IMR-90 (cell line): Measurements from ENCODE around the gene SLC22A16. TPM values are rescaled to one million over a fixed set of nuclear protein-coding genes. Genes with fewer than 3 reads are reported as not detected.

Experiments used
- ATAC-seq: fragments of 200-7000 bp; cut with Tn5 transposase; 2 replicates; pipeline ENCODE4 v1.9.1; 2020; ENCODE audit warnings: low read depth, mild to moderate bottlenecking, moderate library complexity
- BruUV-seq: library from RNA; stranded (reverse); fragments of 400-500 nt; replicated peaks from 2 replicates; lab custom pipeline; 2021; lab: Mats Ljungman, UMichigan
- CTCF ChIA-PET: fragments of 300-600 bp; formaldehyde crosslinking; extraction: SDS; loops from one replicate; lab custom pipeline; 2021; ENCODE audit warnings: antibody characterized with exemption; lab: Yijun Ruan, JAX
- POLR2A ChIA-PET: fragments of 300-600 bp; sonication (Branson Sonifier 250); formaldehyde crosslinking; loops from one replicate; lab custom pipeline; 2022; ENCODE audit warnings: antibody characterized with exemption; ENCODE audit not compliant: unreplicated experiment; lab: Charles Lee
- DNase-seq: peaks from one replicate; pipeline ENCODE4 v3.0.0; 2013
- H2AFZ ChIP-seq: replicated peaks from 2 replicates; pipeline ENCODE3; 2013; ENCODE audit warnings: low read length, mild to moderate bottlenecking; ENCODE audit not compliant: poor library complexity
- H2AK5ac ChIP-seq: 2 replicates; pipeline ENCODE4 v1.6.1; 2013; ENCODE audit warnings: low read depth, low read length, inconsistent platforms
- H2AK9ac ChIP-seq: replicated peaks from 2 replicates; pipeline ENCODE3; 2013; ENCODE audit warnings: mild to moderate bottlenecking, low read depth, low read length, moderate library complexity; ENCODE audit not compliant: poor library complexity
- H2BK120ac ChIP-seq: 2 replicates; pipeline ENCODE4 v1.6.1; 2013; ENCODE audit warnings: low read depth, low read length, inconsistent platforms
- H2BK15ac ChIP-seq: 3 replicates; pipeline ENCODE4 v1.6.1; 2013; ENCODE audit warnings: low read depth, low read length, inconsistent platforms
- H2BK20ac ChIP-seq: 2 replicates; pipeline ENCODE4 v1.6.1; 2013; ENCODE audit warnings: low read depth, mild to moderate bottlenecking, inconsistent platforms, low read length, moderate library complexity
- H2BK5ac ChIP-seq: 2 replicates; pipeline ENCODE4 v1.6.1; 2013; ENCODE audit warnings: mild to moderate bottlenecking, low read depth, low read length, inconsistent platforms; ENCODE audit not compliant: poor library complexity, severe bottlenecking
- H3K14ac ChIP-seq: replicated peaks from 2 replicates; pipeline ENCODE4 v1.6.1; 2013; ENCODE audit warnings: low read depth, low read length, inconsistent platforms
- H3K18ac ChIP-seq: 2 replicates; pipeline ENCODE4 v1.6.1; 2013; ENCODE audit warnings: low read depth, low read length, control low read depth
- H3K23ac ChIP-seq: 2 replicates; pipeline ENCODE4 v1.6.1; 2013; ENCODE audit warnings: low read depth, low read length, inconsistent platforms
- H3K27ac ChIP-seq: 2 replicates; pipeline ENCODE4 v1.5.1; 2013; ENCODE audit warnings: mild to moderate bottlenecking, control low read depth, low read length; ENCODE audit not compliant: insufficient read depth
- H3K27me3 ChIP-seq: 2 replicates; pipeline ENCODE4 v1.6.1; 2013; ENCODE audit warnings: low read length; ENCODE audit not compliant: control insufficient read depth, insufficient read depth
- H3K36me3 ChIP-seq: 2 replicates; pipeline ENCODE4 v1.6.1; 2013; ENCODE audit warnings: low read length, mixed read lengths; ENCODE audit not compliant: control insufficient read depth, insufficient read depth
- H3K4ac ChIP-seq: 2 replicates; pipeline ENCODE4 v1.6.1; 2013; ENCODE audit warnings: low read depth, low read length, inconsistent platforms
- H3K4me1 ChIP-seq: 2 replicates; pipeline ENCODE4 v1.6.1; 2013; ENCODE audit warnings: low read length, mixed read lengths; ENCODE audit not compliant: control insufficient read depth, insufficient read depth
- H3K4me2 ChIP-seq: 2 replicates; pipeline ENCODE4 v1.6.1; 2013; ENCODE audit warnings: low read depth, mild to moderate bottlenecking, control low read depth, low read length, moderate library complexity
- H3K4me3 ChIP-seq: 2 replicates; pipeline ENCODE4 v1.5.1; 2013; ENCODE audit warnings: low read depth, mild to moderate bottlenecking, control low read depth, low read length, moderate library complexity; ENCODE audit not compliant: insufficient read depth
- H3K56ac ChIP-seq: 2 replicates; pipeline ENCODE4 v1.6.1; 2013; ENCODE audit warnings: low read length, inconsistent platforms; ENCODE audit not compliant: insufficient read depth; ENCODE audit errors: extremely low read depth
- H3K79me1 ChIP-seq, 2 experiments: 2 replicates each; pipeline ENCODE4 v1.6.1; 2013; ENCODE audit warnings: low read length in 2 of 2, inconsistent platforms in 1 of 2, low read depth in 1 of 2
- H3K9ac ChIP-seq: 2 replicates; pipeline ENCODE4 v1.6.1; 2013; ENCODE audit warnings: low read depth, low read length, control low read depth
- H3K9me1 ChIP-seq: 2 replicates; pipeline ENCODE4 v1.6.1; 2013; ENCODE audit warnings: low read length, inconsistent platforms; ENCODE audit not compliant: insufficient read depth
- H3K9me3 ChIP-seq: 2 replicates; pipeline ENCODE4 v1.6.1; 2013; ENCODE audit warnings: low read length; ENCODE audit not compliant: control insufficient read depth, insufficient read depth
- H4K20me1 ChIP-seq: 2 replicates; pipeline ENCODE4 v1.6.1; 2013; ENCODE audit warnings: low read length, inconsistent platforms; ENCODE audit not compliant: insufficient read depth
- H4K5ac ChIP-seq: 2 replicates; pipeline ENCODE4 v1.6.1; 2013; ENCODE audit warnings: mild to moderate bottlenecking, low read depth, low read length, control low read depth
- H4K8ac ChIP-seq, 2 experiments: 2 replicates each; pipeline ENCODE4 v1.6.1; 2013; ENCODE audit warnings: low read depth in 2 of 2, low read length in 2 of 2, control low read depth in 1 of 2, inconsistent platforms in 1 of 2
- H4K91ac ChIP-seq: 2 replicates; pipeline ENCODE4 v1.6.1; 2013; ENCODE audit warnings: low read depth, low read length, inconsistent platforms; ENCODE audit not compliant: insufficient read depth
- CEBPB ChIP-seq: IDR thresholded peaks from 2 replicates; pipeline ENCODE4 v1.6.1; 2012; ENCODE audit warnings: low read depth, low read length, improper control_type of control experiment
- FOS ChIP-seq: fragments of 150-350 bp; IDR thresholded peaks from 2 replicates; pipeline ENCODE4 v1.6.1; 2016; ENCODE audit warnings: low read depth, low read length
- MAZ ChIP-seq: IDR thresholded peaks from 2 replicates; pipeline ENCODE4 v1.6.1; 2012; ENCODE audit warnings: low read depth, mild to moderate bottlenecking, low read length, improper control_type of control experiment, moderate library complexity, borderline replicate concordance
- RAD21 ChIP-seq: IDR thresholded peaks from 2 replicates; pipeline ENCODE4 v1.6.1; 2012; ENCODE audit warnings: low read length, improper control_type of control experiment
- RCOR1 ChIP-seq: IDR thresholded peaks from 2 replicates; pipeline ENCODE4 v1.6.1; 2012; ENCODE audit warnings: mild to moderate bottlenecking, low read length, improper control_type of control experiment; ENCODE audit not compliant: insufficient replicate concordance
- dilution Hi-C: fragments of 300-500 bp; cut with HindIII; formaldehyde crosslinking; loops from one replicate; pipeline ENCODE4 v1.14.3; 2018; ENCODE audit warnings: low sequenced_read_pairs; ENCODE audit not compliant: unreplicated experiment
- in situ Hi-C: fragments of 300-500 bp; cut with MboI; formaldehyde crosslinking; loops from 3 replicates; pipeline ENCODE4 v1.14.3; 2019; ENCODE audit warnings: low sequenced_read_pairs, inconsistent platforms, mixed read lengths
- intact Hi-C: fragments of 100-400 bp; cut with micrococcal nuclease; formaldehyde crosslinking; loops from 2 replicates; pipeline ENCODE4 v1.10.0; 2022
- polyA plus RNA-seq, 3 experiments: library from polyadenylated mRNA; depleted of rRNA; stranded (reverse); fragments of >200 nt; gene quantifications; 2 replicates each; pipeline ENCODE4 v1.2.3, GENCODE V29; 2012; ENCODE audit warnings: low replicate concordance in 1 of 3
- total RNA-seq: library from RNA; depleted of rRNA; stranded (reverse); fragments of >200 nt; gene quantifications from 2 replicates; pipeline ENCODE4 v1.2.3, GENCODE V29; 2012
- TF ChIP-seq, protein P1 (sequence below): fragments of 150-350 bp; IDR thresholded peaks from 2 replicates; pipeline ENCODE4 v1.6.1; 2017; ENCODE audit warnings: mild to moderate bottlenecking, antibody characterized with exemption, low read length, low read depth
- TF ChIP-seq, protein P2 (sequence below): fragments of 150-350 bp; IDR thresholded peaks from 2 replicates; pipeline ENCODE4 v1.6.1; 2016; ENCODE audit warnings: low read depth, mild to moderate bottlenecking, low read length, moderate library complexity, borderline replicate concordance

The SLC22A16 gene
- total and polyA plus RNA-seq, 2 of the 4 experiments (the other 2 are of a cell fraction), result not detected

DNA sequence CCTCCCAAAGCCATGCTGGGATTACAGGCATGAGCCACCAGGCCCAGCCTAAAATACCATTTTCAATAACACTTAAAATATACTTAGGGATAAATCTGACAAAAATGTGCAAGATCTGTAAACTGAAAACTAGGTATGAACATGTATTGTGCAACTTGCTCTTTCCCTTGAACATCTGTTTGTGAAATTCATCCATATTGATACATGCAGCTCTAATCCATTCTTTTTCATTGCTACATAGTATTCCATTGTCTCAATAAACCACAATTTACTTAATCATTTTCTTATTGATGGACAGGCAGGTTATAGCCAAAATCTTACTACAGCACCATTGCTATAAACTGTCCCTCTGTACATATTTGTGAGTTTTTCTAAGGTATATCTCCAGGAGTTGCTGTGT lies 4.7 kb upstream of the SLC22A16 start:
- TF ChIP-seq MAZ, result no peak
- TF ChIP-seq, protein P1, sequence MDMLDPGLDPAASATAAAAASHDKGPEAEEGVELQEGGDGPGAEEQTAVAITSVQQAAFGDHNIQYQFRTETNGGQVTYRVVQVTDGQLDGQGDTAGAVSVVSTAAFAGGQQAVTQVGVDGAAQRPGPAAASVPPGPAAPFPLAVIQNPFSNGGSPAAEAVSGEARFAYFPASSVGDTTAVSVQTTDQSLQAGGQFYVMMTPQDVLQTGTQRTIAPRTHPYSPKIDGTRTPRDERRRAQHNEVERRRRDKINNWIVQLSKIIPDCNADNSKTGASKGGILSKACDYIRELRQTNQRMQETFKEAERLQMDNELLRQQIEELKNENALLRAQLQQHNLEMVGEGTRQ, result no peak
- peak; percentile 68 for TF ChIP-seq CEBPB
- TF ChIP-seq, protein P2, sequence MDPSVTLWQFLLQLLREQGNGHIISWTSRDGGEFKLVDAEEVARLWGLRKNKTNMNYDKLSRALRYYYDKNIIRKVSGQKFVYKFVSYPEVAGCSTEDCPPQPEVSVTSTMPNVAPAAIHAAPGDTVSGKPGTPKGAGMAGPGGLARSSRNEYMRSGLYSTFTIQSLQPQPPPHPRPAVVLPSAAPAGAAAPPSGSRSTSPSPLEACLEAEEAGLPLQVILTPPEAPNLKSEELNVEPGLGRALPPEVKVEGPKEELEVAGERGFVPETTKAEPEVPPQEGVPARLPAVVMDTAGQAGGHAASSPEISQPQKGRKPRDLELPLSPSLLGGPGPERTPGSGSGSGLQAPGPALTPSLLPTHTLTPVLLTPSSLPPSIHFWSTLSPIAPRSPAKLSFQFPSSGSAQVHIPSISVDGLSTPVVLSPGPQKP, result no peak
- no peak for TF ChIP-seq RAD21
- no peak for TF ChIP-seq FOS
- TF ChIP-seq RCOR1, result no peak
- H3K27ac ChIP-seq, result no peak overlapping the region
- H3K4me3 ChIP-seq, result no peak overlapping the region
- no TSS peak for BruUV-seq
- no peaks in the 10 kb centered on the region for H4K20me1 ChIP-seq
- POLR2A ChIA-PET, result no interaction called here
- in situ Hi-C loops, result no loop called here
- no peak overlapping the region for H4K8ac ChIP-seq
- H3K4me2 ChIP-seq, result no peak overlapping the region
- no peak overlapping the region for H3K18ac ChIP-seq
- H3K36me3 ChIP-seq, result no peaks in the 10 kb centered on the region
- no peak overlapping the region for H2BK20ac ChIP-seq
- H4K5ac ChIP-seq, result no peak overlapping the region
- no peak overlapping the region for H3K4ac ChIP-seq
- H3K4me1 ChIP-seq, result no peaks in the 10 kb centered on the region
- intact Hi-C loops, result no loop called here
- H3K79me1 ChIP-seq, result no peaks in the 10 kb centered on the region
- H3K9me1 ChIP-seq, result no peaks in the 10 kb centered on the region
- H3K23ac ChIP-seq, result no peak overlapping the region
- dilution Hi-C loops, result no loop called here
- H3K9ac ChIP-seq, result no peak overlapping the region
- H2BK5ac ChIP-seq, result no peak overlapping the region
- no peak overlapping the region for H2AK5ac ChIP-seq
- no peak overlapping the region for H4K91ac ChIP-seq
- H3K9me3 ChIP-seq, result peaks cover 4% of the 10 kb centered on the region; the same call in 1 of the 2 replicates
- no peak overlapping the region for H3K56ac ChIP-seq
- H3K27me3 ChIP-seq, result peaks cover 14% of the 10 kb centered on the region; the same call in 1 of the 2 replicates
- H2AFZ ChIP-seq, result no peak overlapping the region
- CTCF ChIA-PET, result no interaction called here
- no peak overlapping the region for H2BK120ac ChIP-seq
- H3K14ac ChIP-seq, result no peak overlapping the region
- H2BK15ac ChIP-seq, result no peak overlapping the region
- ATAC-seq, result no peak
- no peak overlapping the region for H2AK9ac ChIP-seq
- no peak for DNase-seq
